GM18858 (cell line): ENCODE data around the gene CDC14A.

Source experiments
- ATAC-seq: cut with Tn5 transposase; IDR thresholded peaks from one replicate; pipeline ENCODE4 v1.9.1; 2021; ENCODE audit not compliant: unreplicated experiment

CDC14A gene

GRCh38 chr1:100482167-100482566, 129.9 kb downstream of the CDC14A start:
- no peak for ATAC-seq

GRCh38 chr1:100482748-100483147, 130.4 kb downstream of the CDC14A start:
- ATAC-seq, result no peak

- ATAC-seq, result no peak
These were observed 130.9 kb downstream of the CDC14A start for GRCh38 chr1:100483230-100483629.

- ATAC-seq, result no peak
These were observed 133.6 kb downstream of the CDC14A start for GRCh38 chr1:100485855-100486258.

- ATAC-seq, result no peak
These were observed 142.2 kb downstream of the CDC14A start for GRCh38 chr1:100494393-100495084.

GRCh38 chr1:100496896-100497295, 144.6 kb downstream of the CDC14A start:
- no peak for ATAC-seq

GRCh38 chr1:100497796-100498195, 145.5 kb downstream of the CDC14A start:
- ATAC-seq, result no peak

- ATAC-seq, result no peak
These were observed 147.0 kb downstream of the CDC14A start for GRCh38 chr1:100499194-100499811.

GRCh38 chr1:100502052-100502792, 149.9 kb downstream of the CDC14A start:
- ATAC-seq, result no peak

- ATAC-seq, result no peak
These were observed 153.9 kb downstream of the CDC14A start for GRCh38 chr1:100506217-100506616.

- ATAC-seq, result no peak
These were observed 158.1 kb downstream of the CDC14A start for GRCh38 chr1:100510451-100510850.

- ATAC-seq, result no peak
These were observed 158.8 kb downstream of the CDC14A start for GRCh38 chr1:100511058-100511457.

- no peak for ATAC-seq
These were observed 159.5 kb downstream of the CDC14A start for GRCh38 chr1:100511773-100512172.

- ATAC-seq, result peak; percentile 49
These were observed 160.6 kb downstream of the CDC14A start for GRCh38 chr1:100512803-100513352.

GRCh38 chr1:100516857-100517256, 164.6 kb downstream of the CDC14A start:
- ATAC-seq, result no peak

GRCh38 chr1:100517515-100517914, 165.2 kb downstream of the CDC14A start:
- ATAC-seq, result no peak

GRCh38 chr1:100518023-100518422, 165.7 kb downstream of the CDC14A start:
- no peak for ATAC-seq

GRCh38 chr1:100523038-100523652, 170.8 kb downstream of the CDC14A start:
- peak; percentile 96 for ATAC-seq

GRCh38 chr1:100524355-100524754, 172.0 kb downstream of the CDC14A start:
- no peak for ATAC-seq

GRCh38 chr1:100526894-100527293, 174.6 kb downstream of the CDC14A start:
- no peak for ATAC-seq

GRCh38 chr1:100528871-100529270, 176.6 kb downstream of the CDC14A start:
- ATAC-seq, result no peak
